Prostate gland (tissue), 2 donors: ENCODE data around the gene TNS3. TPM values are rescaled to one million over a fixed set of nuclear protein-coding genes. Genes with fewer than 3 reads are reported as not detected.

ENCODE experiments used
- DNase-seq: peaks from one replicate; pipeline ENCODE4 v3.0.0-alpha.2; 2019; ENCODE audit warnings: low spot score
- H3K27ac ChIP-seq, 2 donors: fragments of 200-600 bp; sonication (generic); 2 replicates each; pipeline ENCODE4 v1.5.1; 2017 to 2019
- H3K27me3 ChIP-seq: fragments of 200-600 bp; sonication (generic); replicated peaks from 2 replicates; pipeline ENCODE4 v1.5.1; 2019; ENCODE audit not compliant: insufficient read depth
- H3K36me3 ChIP-seq, 2 donors: fragments of 200-600 bp; sonication (generic); 1 replicate in 1 of 2; 2 replicates in 1 of 2; pipeline versions ENCODE4 v1.5.1 to v1.8.1; 2017 to 2019
- H3K4me1 ChIP-seq: fragments of 200-600 bp; sonication (generic); replicated peaks from 2 replicates; pipeline ENCODE4 v1.5.1; 2019
- H3K4me3 ChIP-seq, 2 donors: fragments of 200-600 bp; sonication (generic); 2 replicates each; pipeline ENCODE4 v1.5.1; 2017 to 2019
- H3K9me3 ChIP-seq: fragments of 200-600 bp; sonication (generic); 2 replicates; pipeline ENCODE4 v1.5.1; 2017
- POLR2A ChIP-seq: fragments of 450-650 bp; IDR thresholded peaks from one replicate; pipeline ENCODE4 v1.6.1; 2016; ENCODE audit warnings: antibody characterized with exemption, mild to moderate bottlenecking
- POLR2AphosphoS5 ChIP-seq: sonication (generic); formaldehyde crosslinking; IDR thresholded peaks from one replicate; pipeline ENCODE4 v1.6.1; 2017; ENCODE audit warnings: antibody characterized with exemption
- WGBS: methylation state at CpG from one replicate; pipeline ENCODE4 v1.1.5; 2018; 5-methylcytosine and 5-hydroxymethylcytosine counted together
- intact Hi-C: fragments of 100-400 bp; cut with DNase I; formaldehyde crosslinking; loops from one replicate; pipeline ENCODE4 v1.14.2; 2022
- total RNA-seq, 2 donors: library from RNA; depleted of rRNA; stranded (reverse); fragments of >200 nt; gene quantifications; one replicate each; pipeline ENCODE4 v1.1.0, GENCODE V29; 2016
- TF ChIP-seq, protein P1 (sequence below), 4 experiments: fragments of 200-600 bp in 2 of 4; fragments of 450-650 bp in 2 of 4; sonication (generic) in 2 of 4; IDR thresholded peaks; 1 replicate in 3 of 4; 2 replicates in 1 of 4; pipeline ENCODE4 v1.5.1; 2016 to 2019; ENCODE audit warnings: antibody characterized with exemption in 4 of 4, mild to moderate bottlenecking in 2 of 4, moderate library complexity in 2 of 4

Gene TNS3
- total RNA-seq, 2 donors from 2014 or later: 19.5 to 95.8 TPM

DNA sequence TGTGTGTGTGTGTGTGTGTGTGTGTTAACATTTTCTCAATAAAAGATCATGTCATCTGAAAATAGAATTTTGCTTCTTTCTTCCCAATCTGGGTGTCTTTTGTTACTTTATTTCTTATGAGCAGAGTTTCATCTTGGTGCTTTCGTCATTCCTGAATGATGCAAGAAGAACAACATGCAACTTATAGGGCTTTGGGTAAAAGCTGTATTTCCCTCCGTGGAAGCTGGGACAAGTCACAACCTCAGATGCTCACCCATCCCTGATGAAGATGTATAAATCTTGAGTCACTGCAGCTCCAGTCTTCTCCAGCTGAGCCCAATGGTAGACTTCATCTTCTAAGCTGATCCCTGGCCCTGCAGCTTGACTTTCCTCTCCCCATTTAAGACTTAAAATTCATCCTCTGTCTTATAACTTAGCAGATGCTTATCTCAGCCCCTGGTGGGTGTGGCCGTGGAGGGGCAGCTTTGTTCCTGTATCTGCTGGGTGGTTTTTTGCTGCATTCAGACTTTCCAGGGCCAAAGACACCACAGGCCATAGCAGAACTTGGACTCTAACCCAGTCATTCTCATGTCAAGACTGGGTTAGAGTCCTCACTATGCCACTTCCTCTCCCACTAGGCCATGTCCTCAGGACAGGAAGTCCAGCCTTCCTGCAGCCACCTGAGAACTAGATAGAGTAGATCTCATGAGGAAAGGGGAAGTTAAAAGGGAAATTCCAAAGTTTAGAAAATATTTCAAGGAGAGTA lies 356.4 kb downstream of the TNS3 start:
- H3K9me3 ChIP-seq: no peaks in the 10 kb centered on the region
- WGBS: 88% methylated on average over 3 of the region's 3 CpGs
- no peak for DNase-seq
- H3K36me3 ChIP-seq: no peaks in the 10 kb centered on the region
- no peak overlapping the region for H3K27ac ChIP-seq
- no peaks in the 10 kb centered on the region for H3K27me3 ChIP-seq
- H3K4me1 ChIP-seq: no peaks in the 10 kb centered on the region
- TF ChIP-seq POLR2A: no peak
- TF ChIP-seq, protein P1, sequence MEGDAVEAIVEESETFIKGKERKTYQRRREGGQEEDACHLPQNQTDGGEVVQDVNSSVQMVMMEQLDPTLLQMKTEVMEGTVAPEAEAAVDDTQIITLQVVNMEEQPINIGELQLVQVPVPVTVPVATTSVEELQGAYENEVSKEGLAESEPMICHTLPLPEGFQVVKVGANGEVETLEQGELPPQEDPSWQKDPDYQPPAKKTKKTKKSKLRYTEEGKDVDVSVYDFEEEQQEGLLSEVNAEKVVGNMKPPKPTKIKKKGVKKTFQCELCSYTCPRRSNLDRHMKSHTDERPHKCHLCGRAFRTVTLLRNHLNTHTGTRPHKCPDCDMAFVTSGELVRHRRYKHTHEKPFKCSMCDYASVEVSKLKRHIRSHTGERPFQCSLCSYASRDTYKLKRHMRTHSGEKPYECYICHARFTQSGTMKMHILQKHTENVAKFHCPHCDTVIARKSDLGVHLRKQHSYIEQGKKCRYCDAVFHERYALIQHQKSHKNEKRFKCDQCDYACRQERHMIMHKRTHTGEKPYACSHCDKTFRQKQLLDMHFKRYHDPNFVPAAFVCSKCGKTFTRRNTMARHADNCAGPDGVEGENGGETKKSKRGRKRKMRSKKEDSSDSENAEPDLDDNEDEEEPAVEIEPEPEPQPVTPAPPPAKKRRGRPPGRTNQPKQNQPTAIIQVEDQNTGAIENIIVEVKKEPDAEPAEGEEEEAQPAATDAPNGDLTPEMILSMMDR (IDR thresholded peaks at IDR 0.05): no peak
- no peak for TF ChIP-seq POLR2AphosphoS5
- intact Hi-C loops: no loop called here
- no peak overlapping the region for H3K4me3 ChIP-seq
